HTERT RPE-1 (cell line): ENCODE results near the gene OAS3.

Experiments used
- in situ Hi-C: fragments of 300-500 bp; cut with MboI; formaldehyde crosslinking; loops from 4 replicates; pipeline ENCODE4 v1.14.3; 2020; ENCODE audit warnings: low sequenced_read_pairs

The OAS3 gene

GRCh38 chr12:113007166-113007565 lies 68.9 kb downstream of the OAS3 start:
- in situ Hi-C loops = no loop called here

DNA sequence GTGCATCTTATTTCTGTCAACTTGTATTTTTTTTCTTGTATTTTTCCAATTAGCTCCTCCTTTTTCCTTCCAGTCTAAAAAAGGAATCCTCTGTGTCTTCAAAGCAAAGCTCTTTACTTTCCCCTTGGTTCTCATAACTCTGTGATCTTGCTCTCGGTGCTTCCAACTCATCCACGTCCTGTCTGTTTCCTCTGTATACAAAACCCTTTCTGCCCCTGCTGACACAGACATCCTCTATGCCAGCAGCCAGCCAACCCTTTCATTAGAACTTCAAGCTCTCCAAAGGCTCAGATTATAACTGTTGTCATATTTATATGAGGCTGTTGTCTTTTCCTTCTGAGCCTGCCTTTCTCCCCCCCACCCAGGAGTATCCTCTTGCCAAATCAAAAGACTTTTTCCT lies 72.4 kb downstream of the OAS3 start:
- in situ Hi-C loops = no loop called here

GRCh38 chr12:113014565-113014964 lies 76.3 kb downstream of the OAS3 start:
- in situ Hi-C loops = no loop called here

GRCh38 chr12:113016796-113017195 lies 78.5 kb downstream of the OAS3 start:
- in situ Hi-C loops = no loop called here

- in situ Hi-C loops = no loop called here
These were observed 80.8 kb downstream of the OAS3 start for GRCh38 chr12:113019025-113019424.

DNA sequence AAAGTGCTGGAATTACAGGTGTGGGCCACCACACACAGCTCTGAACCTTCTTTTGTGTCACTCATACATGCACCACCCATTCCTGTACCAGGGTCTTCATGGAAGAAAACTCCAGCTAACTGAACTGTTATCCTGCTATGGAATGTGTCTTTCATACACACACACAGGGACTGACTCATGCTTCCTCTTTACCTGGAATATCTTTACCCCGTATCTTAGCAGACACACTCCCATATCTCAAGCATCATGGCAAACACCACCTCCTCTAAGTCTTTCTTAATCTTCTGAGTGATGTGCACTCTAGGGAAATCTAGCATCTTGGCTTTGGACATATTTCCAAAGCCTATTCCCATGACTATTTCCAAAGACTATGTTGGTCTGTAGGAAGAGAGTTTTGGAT lies 83.2 kb downstream of the OAS3 start:
- in situ Hi-C loops = no loop called here
